Lower leg skin (tissue), 3 donors: Measurements from ENCODE around the gene QRICH1.

Experiments
- CTCF ChIP-seq, 3 donors: fragments of 450-650 bp; IDR thresholded peaks; one replicate each; pipeline ENCODE4 v1.5.1; 2016; ENCODE audit warnings: antibody characterized with exemption in 3 of 3, mild to moderate bottlenecking in 3 of 3, moderate library complexity in 2 of 3
- POLR2A ChIP-seq, 2 donors: fragments of 450-650 bp; IDR thresholded peaks; one replicate each; pipeline ENCODE4 v1.6.1; 2016 to 2017; ENCODE audit warnings: antibody characterized with exemption in 2 of 2, mild to moderate bottlenecking in 1 of 2, moderate library complexity in 1 of 2

GRCh38 chr3:49025793-49026520, 67.9 kb downstream of the QRICH1 start:
- TF ChIP-seq CTCF (IDR thresholded peaks at IDR 0.05) (no peak), POLR2A (IDR thresholded peaks at IDR 0.05) (no peak)
